IMR-90 (cell line): ENCODE results near the gene PRR5L. TPM values are rescaled to one million over a fixed set of nuclear protein-coding genes. Genes with fewer than 3 reads are reported as not detected.

Experiments used
- ATAC-seq: fragments of 200-7000 bp; cut with Tn5 transposase; 2 replicates; pipeline ENCODE4 v1.9.1; 2020; ENCODE audit warnings: low read depth, mild to moderate bottlenecking, moderate library complexity
- BruUV-seq: library from RNA; stranded (reverse); fragments of 400-500 nt; replicated peaks from 2 replicates; lab custom pipeline; 2021; lab: Mats Ljungman, UMichigan
- CTCF ChIA-PET: fragments of 300-600 bp; formaldehyde crosslinking; extraction: SDS; loops from one replicate; lab custom pipeline; 2021; ENCODE audit warnings: antibody characterized with exemption; lab: Yijun Ruan, JAX
- POLR2A ChIA-PET: fragments of 300-600 bp; sonication (Branson Sonifier 250); formaldehyde crosslinking; loops from one replicate; lab custom pipeline; 2022; ENCODE audit warnings: antibody characterized with exemption; ENCODE audit not compliant: unreplicated experiment; lab: Charles Lee
- DNase-seq: peaks from one replicate; pipeline ENCODE4 v3.0.0; 2013
- H2AFZ ChIP-seq: replicated peaks from 2 replicates; pipeline ENCODE3; 2013; ENCODE audit warnings: low read length, mild to moderate bottlenecking; ENCODE audit not compliant: poor library complexity
- H2AK5ac ChIP-seq: 2 replicates; pipeline ENCODE4 v1.6.1; 2013; ENCODE audit warnings: low read depth, low read length, inconsistent platforms
- H2AK9ac ChIP-seq: replicated peaks from 2 replicates; pipeline ENCODE3; 2013; ENCODE audit warnings: mild to moderate bottlenecking, low read depth, low read length, moderate library complexity; ENCODE audit not compliant: poor library complexity
- H2BK120ac ChIP-seq: 2 replicates; pipeline ENCODE4 v1.6.1; 2013; ENCODE audit warnings: low read depth, low read length, inconsistent platforms
- H2BK15ac ChIP-seq: 3 replicates; pipeline ENCODE4 v1.6.1; 2013; ENCODE audit warnings: low read depth, low read length, inconsistent platforms
- H2BK20ac ChIP-seq: 2 replicates; pipeline ENCODE4 v1.6.1; 2013; ENCODE audit warnings: low read depth, mild to moderate bottlenecking, inconsistent platforms, low read length, moderate library complexity
- H2BK5ac ChIP-seq: 2 replicates; pipeline ENCODE4 v1.6.1; 2013; ENCODE audit warnings: mild to moderate bottlenecking, low read depth, low read length, inconsistent platforms; ENCODE audit not compliant: poor library complexity, severe bottlenecking
- H3K14ac ChIP-seq: replicated peaks from 2 replicates; pipeline ENCODE4 v1.6.1; 2013; ENCODE audit warnings: low read depth, low read length, inconsistent platforms
- H3K18ac ChIP-seq: 2 replicates; pipeline ENCODE4 v1.6.1; 2013; ENCODE audit warnings: low read depth, low read length, control low read depth
- H3K23ac ChIP-seq: 2 replicates; pipeline ENCODE4 v1.6.1; 2013; ENCODE audit warnings: low read depth, low read length, inconsistent platforms
- H3K27ac ChIP-seq: 2 replicates; pipeline ENCODE4 v1.5.1; 2013; ENCODE audit warnings: mild to moderate bottlenecking, control low read depth, low read length; ENCODE audit not compliant: insufficient read depth
- H3K27me3 ChIP-seq: 2 replicates; pipeline ENCODE4 v1.6.1; 2013; ENCODE audit warnings: low read length; ENCODE audit not compliant: control insufficient read depth, insufficient read depth
- H3K36me3 ChIP-seq: 2 replicates; pipeline ENCODE4 v1.6.1; 2013; ENCODE audit warnings: low read length, mixed read lengths; ENCODE audit not compliant: control insufficient read depth, insufficient read depth
- H3K4ac ChIP-seq: 2 replicates; pipeline ENCODE4 v1.6.1; 2013; ENCODE audit warnings: low read depth, low read length, inconsistent platforms
- H3K4me1 ChIP-seq: 2 replicates; pipeline ENCODE4 v1.6.1; 2013; ENCODE audit warnings: low read length, mixed read lengths; ENCODE audit not compliant: control insufficient read depth, insufficient read depth
- H3K4me2 ChIP-seq: 2 replicates; pipeline ENCODE4 v1.6.1; 2013; ENCODE audit warnings: low read depth, mild to moderate bottlenecking, control low read depth, low read length, moderate library complexity
- H3K4me3 ChIP-seq: 2 replicates; pipeline ENCODE4 v1.5.1; 2013; ENCODE audit warnings: low read depth, mild to moderate bottlenecking, control low read depth, low read length, moderate library complexity; ENCODE audit not compliant: insufficient read depth
- H3K56ac ChIP-seq: 2 replicates; pipeline ENCODE4 v1.6.1; 2013; ENCODE audit warnings: low read length, inconsistent platforms; ENCODE audit not compliant: insufficient read depth; ENCODE audit errors: extremely low read depth
- H3K79me1 ChIP-seq, 2 experiments: 2 replicates each; pipeline ENCODE4 v1.6.1; 2013; ENCODE audit warnings: low read length in 2 of 2, inconsistent platforms in 1 of 2, low read depth in 1 of 2
- H3K9ac ChIP-seq: 2 replicates; pipeline ENCODE4 v1.6.1; 2013; ENCODE audit warnings: low read depth, low read length, control low read depth
- H3K9me1 ChIP-seq: 2 replicates; pipeline ENCODE4 v1.6.1; 2013; ENCODE audit warnings: low read length, inconsistent platforms; ENCODE audit not compliant: insufficient read depth
- H3K9me3 ChIP-seq: 2 replicates; pipeline ENCODE4 v1.6.1; 2013; ENCODE audit warnings: low read length; ENCODE audit not compliant: control insufficient read depth, insufficient read depth
- H4K20me1 ChIP-seq: 2 replicates; pipeline ENCODE4 v1.6.1; 2013; ENCODE audit warnings: low read length, inconsistent platforms; ENCODE audit not compliant: insufficient read depth
- H4K5ac ChIP-seq: 2 replicates; pipeline ENCODE4 v1.6.1; 2013; ENCODE audit warnings: mild to moderate bottlenecking, low read depth, low read length, control low read depth
- H4K8ac ChIP-seq, 2 experiments: 2 replicates each; pipeline ENCODE4 v1.6.1; 2013; ENCODE audit warnings: low read depth in 2 of 2, low read length in 2 of 2, control low read depth in 1 of 2, inconsistent platforms in 1 of 2
- H4K91ac ChIP-seq: 2 replicates; pipeline ENCODE4 v1.6.1; 2013; ENCODE audit warnings: low read depth, low read length, inconsistent platforms; ENCODE audit not compliant: insufficient read depth
- BHLHE40 ChIP-seq: fragments of 150-350 bp; IDR thresholded peaks from 2 replicates; pipeline ENCODE4 v1.6.1; 2016; ENCODE audit warnings: mild to moderate bottlenecking, low read depth, low read length
- CEBPB ChIP-seq: IDR thresholded peaks from 2 replicates; pipeline ENCODE4 v1.6.1; 2012; ENCODE audit warnings: low read depth, low read length, improper control_type of control experiment
- CHD1 ChIP-seq: IDR thresholded peaks from 2 replicates; pipeline ENCODE4 v1.6.1; 2012; ENCODE audit warnings: low read depth, low read length, improper control_type of control experiment
- FOS ChIP-seq: fragments of 150-350 bp; IDR thresholded peaks from 2 replicates; pipeline ENCODE4 v1.6.1; 2016; ENCODE audit warnings: low read depth, low read length
- MAZ ChIP-seq: IDR thresholded peaks from 2 replicates; pipeline ENCODE4 v1.6.1; 2012; ENCODE audit warnings: low read depth, mild to moderate bottlenecking, low read length, improper control_type of control experiment, moderate library complexity, borderline replicate concordance
- MXI1 ChIP-seq: IDR thresholded peaks from 2 replicates; pipeline ENCODE4 v1.6.1; 2012; ENCODE audit warnings: low read depth, mild to moderate bottlenecking, low read length, moderate library complexity, borderline replicate concordance
- NFE2L2 ChIP-seq: fragments of 150-350 bp; IDR thresholded peaks from 2 replicates; pipeline ENCODE4 v1.6.1; 2016; ENCODE audit warnings: low read depth, mild to moderate bottlenecking, low read length
- POLR2A ChIP-seq: IDR thresholded peaks from 2 replicates; pipeline ENCODE4 v1.6.1; 2012; ENCODE audit warnings: mild to moderate bottlenecking, low read depth, low read length
- RAD21 ChIP-seq: IDR thresholded peaks from 2 replicates; pipeline ENCODE4 v1.6.1; 2012; ENCODE audit warnings: low read length, improper control_type of control experiment
- RCOR1 ChIP-seq: IDR thresholded peaks from 2 replicates; pipeline ENCODE4 v1.6.1; 2012; ENCODE audit warnings: mild to moderate bottlenecking, low read length, improper control_type of control experiment; ENCODE audit not compliant: insufficient replicate concordance
- RFX5 ChIP-seq: IDR thresholded peaks from 2 replicates; pipeline ENCODE4 v1.8.0; 2012; ENCODE audit warnings: low read depth, mild to moderate bottlenecking, low read length, moderate library complexity
- SMC3 ChIP-seq: fragments of 150-350 bp; IDR thresholded peaks from 2 replicates; pipeline ENCODE4 v1.6.1; 2016; ENCODE audit warnings: low read depth, mild to moderate bottlenecking, antibody characterized with exemption, low read length, moderate library complexity
- WGBS, 2 experiments: methylation state at CpG; one replicate each; pipeline versions ENCODE4 v1.1.5 to v1.1.7; 2013; ENCODE audit warnings: missing lambda C conversion rate in 2 of 2; ENCODE audit not compliant: insufficient read length in 1 of 2; ENCODE audit errors: extremely low coverage in 2 of 2; 5-methylcytosine and 5-hydroxymethylcytosine counted together
- dilution Hi-C: fragments of 300-500 bp; cut with HindIII; formaldehyde crosslinking; loops from one replicate; pipeline ENCODE4 v1.14.3; 2018; ENCODE audit warnings: low sequenced_read_pairs; ENCODE audit not compliant: unreplicated experiment
- in situ Hi-C: fragments of 300-500 bp; cut with MboI; formaldehyde crosslinking; loops from 3 replicates; pipeline ENCODE4 v1.14.3; 2019; ENCODE audit warnings: low sequenced_read_pairs, inconsistent platforms, mixed read lengths
- intact Hi-C: fragments of 100-400 bp; cut with micrococcal nuclease; formaldehyde crosslinking; loops from 2 replicates; pipeline ENCODE4 v1.10.0; 2022
- polyA plus RNA-seq, 3 experiments: library from polyadenylated mRNA; depleted of rRNA; stranded (reverse); fragments of >200 nt; gene quantifications; 2 replicates each; pipeline ENCODE4 v1.2.3, GENCODE V29; 2012; ENCODE audit warnings: low replicate concordance in 1 of 3
- total RNA-seq: library from RNA; depleted of rRNA; stranded (reverse); fragments of >200 nt; gene quantifications from 2 replicates; pipeline ENCODE4 v1.2.3, GENCODE V29; 2012
- TF ChIP-seq, protein P1 (sequence below): fragments of 150-350 bp; IDR thresholded peaks from 2 replicates; pipeline ENCODE4 v1.6.1; 2016; ENCODE audit warnings: low read depth, mild to moderate bottlenecking, low read length, moderate library complexity, borderline replicate concordance
- TF ChIP-seq, protein P2 (sequence below): conservative IDR thresholded peaks from 2 replicates; pipeline ENCODE4 v1.5.1; 2012; ENCODE audit warnings: mild to moderate bottlenecking, low read depth, low read length, improper control_type of control experiment

PRR5L gene
- total and polyA plus RNA-seq, 2 of the 4 experiments (the other 2 are of a cell fraction): 2.9 to 3.6 TPM

DNA sequence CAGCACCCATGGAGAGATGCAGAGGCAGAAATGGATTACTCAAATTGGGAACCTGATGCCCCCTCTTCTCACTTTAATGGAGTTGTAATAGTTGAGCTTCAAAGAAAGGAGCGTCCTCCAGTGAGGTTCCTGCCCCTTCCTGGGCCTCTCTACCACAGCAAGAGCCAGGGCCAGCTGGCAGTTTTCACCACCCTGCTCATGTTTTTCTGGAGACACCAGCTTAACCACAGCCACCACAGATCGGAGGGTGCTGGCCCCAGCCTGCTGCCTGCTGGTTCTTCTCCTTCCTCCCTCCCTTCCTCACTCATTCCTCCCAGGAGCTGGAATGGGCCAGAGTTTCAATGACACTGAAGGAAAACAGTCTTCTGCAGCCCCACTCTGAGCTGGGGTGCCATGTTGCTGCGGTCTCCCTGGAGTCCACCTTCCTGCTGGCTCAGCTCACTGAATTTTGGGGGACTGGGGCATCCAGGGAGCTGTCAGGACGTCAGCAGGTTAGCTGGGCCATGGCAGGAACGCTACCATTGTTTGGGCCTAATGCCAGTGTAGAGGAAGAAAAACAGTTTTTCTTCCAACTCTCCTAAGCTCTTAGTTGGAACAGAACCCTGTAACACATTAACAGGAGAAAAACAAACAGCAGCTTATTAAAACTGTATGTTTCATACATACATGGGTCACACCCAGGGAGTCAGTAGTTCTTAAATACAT, 156.3 kb downstream of the PRR5L start (continued):
- TF ChIP-seq MXI1 (no peak), FOS (no peak)

- H4K5ac ChIP-seq: no peak overlapping the region
- no peak overlapping the region for H3K4me3 ChIP-seq
- peaks cover 0 to 9% of the 10 kb centered on the region in 2 experiments; a peak in 1 of 4 replicates for H3K79me1 ChIP-seq
- H3K18ac ChIP-seq: peak overlapping the region; percentile 12; the same call in 1 of the 2 replicates
- peak overlapping the region; percentile 57; the same call in 2 of the 3 replicates for H2BK15ac ChIP-seq
- dilution Hi-C loops (no loop called here), intact Hi-C loops (no loop called here), in situ Hi-C loops (loop anchor here (25.0 kb wide), 1 partner anchor 841 kb away; the partner anchor contains the start of gene FJX1)
- H2BK20ac ChIP-seq: peak overlapping the region; percentile 54
- peak overlapping the region; percentile 68 for H2BK120ac ChIP-seq
- no CpG with 5 or more reads among the region's 1 CpG for WGBS, 2 experiments
- no peak overlapping the region for H2AFZ ChIP-seq
- H4K20me1 ChIP-seq: no peaks in the 10 kb centered on the region
- H3K56ac ChIP-seq: no peak overlapping the region
- no peak overlapping the region for H2AK9ac ChIP-seq
- H3K9me1 ChIP-seq: peaks cover 35% of the 10 kb centered on the region
- no peak overlapping the region for H2BK5ac ChIP-seq
- H3K27ac ChIP-seq: no peak overlapping the region
- H3K23ac ChIP-seq: peak overlapping the region; percentile 52; the same call in 1 of the 2 replicates
- no TSS peak for BruUV-seq
- H4K8ac ChIP-seq: peak overlapping the region in 1 of 2 experiments; percentile 48; a peak in 2 of 4 replicates
- peaks cover 39% of the 10 kb centered on the region for H3K4me1 ChIP-seq
- H3K27me3 ChIP-seq: no peaks in the 10 kb centered on the region
- H4K91ac ChIP-seq: 0 out of 2 replicates have a peak overlapping the region, but pooled peaks have one; percentile 9
- H3K36me3 ChIP-seq: no peaks in the 10 kb centered on the region
- H3K4me2 ChIP-seq: no peak overlapping the region
- ChIA-PET POLR2A (interaction anchor here (0.6 kb wide), 1 partner anchor 33 kb away, joined by 3 read pairs; no protein-coding TSS in a partner anchor), CTCF (interaction anchor here (1.1 to 2.1 kb wide), 2 partner anchors 26 to 40 kb away, joined by 3 to 9 read pairs; no protein-coding TSS in a partner anchor)
- ATAC-seq: no peak
- H3K4ac ChIP-seq: peak overlapping the region; percentile 58; the same call in 1 of the 2 replicates
- no peak overlapping the region for H3K9ac ChIP-seq
- H3K9me3 ChIP-seq: no peaks in the 10 kb centered on the region
- H3K14ac ChIP-seq: peak overlapping the region; percentile 44; the same call in 1 of the 2 replicates
- H2AK5ac ChIP-seq: no peak overlapping the region; the same call in 1 of the 2 replicates
- no peak for DNase-seq
- TF ChIP-seq NFE2L2 (no peak), CHD1 (no peak), POLR2A (no peak), FOS (no peak), BHLHE40 (no peak), SMC3 (no peak), RCOR1 (no peak), RFX5 (no peak), CEBPB (no peak), MAZ (no peak), RAD21 (no peak)
- TF ChIP-seq, protein P1, sequence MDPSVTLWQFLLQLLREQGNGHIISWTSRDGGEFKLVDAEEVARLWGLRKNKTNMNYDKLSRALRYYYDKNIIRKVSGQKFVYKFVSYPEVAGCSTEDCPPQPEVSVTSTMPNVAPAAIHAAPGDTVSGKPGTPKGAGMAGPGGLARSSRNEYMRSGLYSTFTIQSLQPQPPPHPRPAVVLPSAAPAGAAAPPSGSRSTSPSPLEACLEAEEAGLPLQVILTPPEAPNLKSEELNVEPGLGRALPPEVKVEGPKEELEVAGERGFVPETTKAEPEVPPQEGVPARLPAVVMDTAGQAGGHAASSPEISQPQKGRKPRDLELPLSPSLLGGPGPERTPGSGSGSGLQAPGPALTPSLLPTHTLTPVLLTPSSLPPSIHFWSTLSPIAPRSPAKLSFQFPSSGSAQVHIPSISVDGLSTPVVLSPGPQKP: no peak
- TF ChIP-seq, protein P2, sequence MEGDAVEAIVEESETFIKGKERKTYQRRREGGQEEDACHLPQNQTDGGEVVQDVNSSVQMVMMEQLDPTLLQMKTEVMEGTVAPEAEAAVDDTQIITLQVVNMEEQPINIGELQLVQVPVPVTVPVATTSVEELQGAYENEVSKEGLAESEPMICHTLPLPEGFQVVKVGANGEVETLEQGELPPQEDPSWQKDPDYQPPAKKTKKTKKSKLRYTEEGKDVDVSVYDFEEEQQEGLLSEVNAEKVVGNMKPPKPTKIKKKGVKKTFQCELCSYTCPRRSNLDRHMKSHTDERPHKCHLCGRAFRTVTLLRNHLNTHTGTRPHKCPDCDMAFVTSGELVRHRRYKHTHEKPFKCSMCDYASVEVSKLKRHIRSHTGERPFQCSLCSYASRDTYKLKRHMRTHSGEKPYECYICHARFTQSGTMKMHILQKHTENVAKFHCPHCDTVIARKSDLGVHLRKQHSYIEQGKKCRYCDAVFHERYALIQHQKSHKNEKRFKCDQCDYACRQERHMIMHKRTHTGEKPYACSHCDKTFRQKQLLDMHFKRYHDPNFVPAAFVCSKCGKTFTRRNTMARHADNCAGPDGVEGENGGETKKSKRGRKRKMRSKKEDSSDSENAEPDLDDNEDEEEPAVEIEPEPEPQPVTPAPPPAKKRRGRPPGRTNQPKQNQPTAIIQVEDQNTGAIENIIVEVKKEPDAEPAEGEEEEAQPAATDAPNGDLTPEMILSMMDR: no peak
Observed at GRCh38 chr11:36452961-36453360, 156.9 kb downstream of the PRR5L start.
